Thymus (tissue), 11 donors: ENCODE results near the gene CDX2. TPM values are rescaled to one million over a fixed set of nuclear protein-coding genes. Genes with fewer than 3 reads are reported as not detected.

Source experiments
- DNase-seq, 9 donors: peaks; one replicate each; pipeline ENCODE4 v3.0.0-alpha.2; 2013; ENCODE audit warnings: low spot score in 9 of 9, low read depth in 6 of 9, missing footprints in 1 of 9
- H3K27ac ChIP-seq, 2 donors: one replicate each; pipeline ENCODE4 v1.5.1; 2013; ENCODE audit warnings: control low read depth in 1 of 2, low read depth in 1 of 2, low read length in 1 of 2, mild to moderate bottlenecking in 1 of 2, moderate library complexity in 1 of 2
- H3K27me3 ChIP-seq, 2 donors: one replicate each; pipeline ENCODE4 v1.5.1; 2013; ENCODE audit warnings: low read length in 1 of 2; ENCODE audit not compliant: control insufficient read depth in 2 of 2, insufficient read depth in 1 of 2
- H3K36me3 ChIP-seq, 2 donors: one replicate each; pipeline ENCODE4 v1.5.1; 2013; ENCODE audit warnings: low read length in 1 of 2, mild to moderate bottlenecking in 1 of 2, moderate library complexity in 1 of 2; ENCODE audit not compliant: control insufficient read depth in 2 of 2, insufficient read depth in 2 of 2
- H3K4me1 ChIP-seq, 2 donors: one replicate each; pipeline ENCODE4 v1.5.1; 2013; ENCODE audit warnings: low read length in 2 of 2; ENCODE audit not compliant: control insufficient read depth in 2 of 2, insufficient read depth in 2 of 2
- H3K4me3 ChIP-seq, 2 donors: one replicate each; pipeline ENCODE4 v1.5.1; 2013; ENCODE audit warnings: low read length in 2 of 2, control low read depth in 1 of 2, mild to moderate bottlenecking in 1 of 2
- H3K9me3 ChIP-seq, 2 donors: one replicate each; pipeline ENCODE4 v1.5.1; 2013; ENCODE audit warnings: low read length in 1 of 2, mild to moderate bottlenecking in 1 of 2; ENCODE audit not compliant: control insufficient read depth in 2 of 2, insufficient read depth in 1 of 2
- WGBS: extraction: QIAGEN DNeasy Blood & Tissue Kit; methylation state at CpG from one replicate; pipeline ENCODE4 v1.1.7; 2013; 5-methylcytosine and 5-hydroxymethylcytosine counted together
- polyA plus RNA-seq: library from polyadenylated mRNA; stranded (reverse); fragments of 200-250 nt; gene quantifications from one replicate; pipeline ENCODE4 v1.2.3, GENCODE V29; 2013
- total RNA-seq: library from RNA; stranded (reverse); fragments of 120-200 nt; gene quantifications from one replicate; pipeline ENCODE4 v1.2.4, GENCODE V29; 2013
- donor health status: healthy.

CDX2 gene
- total and polyA plus RNA-seq, 2 donors = 0.09 to 0.64 TPM

DNA sequence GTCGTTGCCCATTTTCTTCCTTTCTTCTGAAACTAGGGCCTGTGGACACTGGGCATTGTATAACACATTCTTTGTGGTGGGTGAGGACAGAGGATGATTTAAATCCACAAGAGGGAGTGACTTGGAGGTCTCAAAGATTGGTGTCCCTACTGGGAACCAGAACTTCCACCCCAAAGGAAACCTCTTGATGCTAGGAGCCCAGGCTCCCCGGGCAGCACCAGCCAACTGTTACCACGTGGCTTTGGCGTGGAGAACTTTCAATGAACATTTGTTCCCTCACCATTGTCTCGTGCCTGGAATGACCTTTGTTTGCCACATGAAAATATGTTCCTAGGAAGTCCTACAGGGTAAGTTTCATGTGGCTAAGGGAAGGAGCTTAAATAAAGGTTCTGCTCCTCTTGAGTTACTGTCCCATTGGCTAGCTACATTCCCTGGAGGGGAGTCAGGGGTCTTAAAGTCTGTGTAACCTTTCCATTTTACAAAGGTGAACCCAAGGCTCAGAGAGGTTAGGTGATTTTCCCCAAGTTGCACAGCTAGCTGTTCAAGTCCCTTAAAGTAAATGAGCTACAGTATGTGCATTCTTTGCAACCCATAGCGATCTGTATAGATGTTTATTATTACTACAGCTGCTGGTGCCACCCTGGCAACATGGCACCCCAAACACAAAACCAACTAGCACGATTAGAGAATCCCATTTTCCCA, 5.0 kb upstream of the CDX2 start:
- Histone ChIP-seq H3K9me3 (peaks cover 0 to 2% of the 10 kb centered on the region in 2 donors), H3K4me1 (no peaks in the 10 kb centered on the region), H3K36me3 (no peaks in the 10 kb centered on the region), H3K27me3 (peaks cover 95 to 100% of the 10 kb centered on the region in 2 donors), H3K27ac (no peak overlapping the region), H3K4me3 (no peak overlapping the region)
- 13% methylated on average over 7 of the region's 7 CpGs for WGBS
- no peak for DNase-seq

DNA sequence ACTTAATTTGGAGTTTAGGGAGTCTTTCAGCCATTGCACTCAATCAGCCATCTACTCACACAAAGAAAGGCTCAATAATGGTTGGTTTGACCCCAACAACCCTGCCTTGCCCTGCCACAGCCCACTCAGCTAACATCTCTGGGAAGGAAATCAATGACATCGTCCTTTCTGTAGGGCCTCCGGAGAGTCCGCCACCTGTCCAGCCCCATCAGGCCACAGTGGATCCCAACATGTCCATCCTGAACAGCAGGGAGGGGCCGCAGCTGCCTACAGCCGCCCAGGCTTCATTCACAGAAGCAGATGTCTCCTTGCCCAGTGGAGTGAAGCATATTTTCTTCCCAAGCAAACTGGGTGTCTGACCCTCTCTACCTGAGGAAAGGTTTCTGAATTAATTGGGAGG, 4.2 kb upstream of the CDX2 start:
- peaks cover 95 to 100% of the 10 kb centered on the region in 2 donors for H3K27me3 ChIP-seq
- no peak overlapping the region for H3K27ac ChIP-seq
- peaks cover 0 to 2% of the 10 kb centered on the region in 2 donors for H3K9me3 ChIP-seq
- DNase-seq = no peak
- H3K36me3 ChIP-seq = no peaks in the 10 kb centered on the region
- no peak overlapping the region for H3K4me3 ChIP-seq
- no peaks in the 10 kb centered on the region for H3K4me1 ChIP-seq
- 42% methylated on average over 5 of the region's 5 CpGs for WGBS

DNA sequence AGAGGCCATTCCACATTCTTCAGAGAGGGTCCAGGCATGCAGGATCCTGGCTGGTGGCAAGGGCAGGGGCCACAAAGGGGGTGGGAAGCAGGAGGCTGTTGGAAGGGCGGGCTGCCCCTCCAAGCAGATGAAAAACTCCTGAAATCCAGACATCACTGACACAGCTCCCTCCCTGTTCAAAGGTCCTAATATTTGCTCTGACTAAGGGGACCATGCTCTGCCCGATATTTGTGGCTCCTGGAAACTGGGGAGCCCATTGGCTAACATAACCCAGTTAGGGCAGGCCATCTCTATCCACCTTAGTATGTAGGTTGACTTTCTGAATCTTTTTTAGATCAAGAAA, 3.3 kb upstream of the CDX2 start:
- Histone ChIP-seq H3K27me3 (peaks cover 95 to 100% of the 10 kb centered on the region in 2 donors), H3K9me3 (peaks cover 0 to 2% of the 10 kb centered on the region in 2 donors), H3K27ac (no peak overlapping the region), H3K36me3 (no peaks in the 10 kb centered on the region), H3K4me3 (no peak overlapping the region), H3K4me1 (no peaks in the 10 kb centered on the region)
- 79% methylated on average over 2 of the region's 2 CpGs for WGBS
- no peak for DNase-seq

DNA sequence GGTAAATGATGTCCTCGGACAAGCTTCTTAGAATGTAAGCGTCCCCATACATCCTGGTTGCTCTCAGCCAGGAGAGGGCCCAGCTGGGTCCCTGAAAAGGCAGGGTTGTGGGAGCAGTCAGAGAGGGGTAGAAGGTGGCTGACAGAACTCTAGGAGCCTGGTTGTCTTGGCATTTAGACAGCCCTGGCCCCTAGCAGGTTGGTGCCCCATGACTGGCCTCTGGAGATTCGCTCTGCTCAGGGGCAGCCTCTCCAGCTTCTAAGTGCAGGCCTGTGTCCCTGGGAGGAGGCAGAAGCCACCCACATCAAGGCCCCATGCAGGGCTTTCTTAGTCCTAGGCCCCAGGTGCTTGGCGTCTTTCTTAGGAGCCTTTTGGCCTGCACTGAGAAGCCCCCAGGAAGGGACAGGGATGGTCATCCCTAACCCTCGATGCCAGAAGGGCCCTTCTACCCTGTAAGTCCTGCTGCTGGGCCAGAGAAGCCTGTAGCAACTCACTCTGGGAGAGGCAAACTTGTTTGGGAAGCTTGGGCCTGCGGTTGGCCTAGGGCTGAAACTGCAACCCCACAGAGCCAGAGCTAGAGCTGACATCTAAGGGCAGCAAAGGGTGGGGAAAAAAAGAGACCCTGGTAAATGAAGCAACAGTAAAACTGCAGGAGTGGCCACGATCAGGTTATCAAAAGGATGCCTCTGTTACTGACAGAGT, 2.8 kb upstream of the CDX2 start:
- DNase-seq = no peak
- H3K36me3 ChIP-seq = no peaks in the 10 kb centered on the region
- no peaks in the 10 kb centered on the region for H3K4me1 ChIP-seq
- peaks cover 0 to 2% of the 10 kb centered on the region in 2 donors for H3K9me3 ChIP-seq
- WGBS = 70% methylated on average over 7 of the region's 7 CpGs
- no peak overlapping the region for H3K27ac ChIP-seq
- H3K27me3 ChIP-seq = peaks cover 95 to 100% of the 10 kb centered on the region in 2 donors
- no peak overlapping the region for H3K4me3 ChIP-seq

DNA sequence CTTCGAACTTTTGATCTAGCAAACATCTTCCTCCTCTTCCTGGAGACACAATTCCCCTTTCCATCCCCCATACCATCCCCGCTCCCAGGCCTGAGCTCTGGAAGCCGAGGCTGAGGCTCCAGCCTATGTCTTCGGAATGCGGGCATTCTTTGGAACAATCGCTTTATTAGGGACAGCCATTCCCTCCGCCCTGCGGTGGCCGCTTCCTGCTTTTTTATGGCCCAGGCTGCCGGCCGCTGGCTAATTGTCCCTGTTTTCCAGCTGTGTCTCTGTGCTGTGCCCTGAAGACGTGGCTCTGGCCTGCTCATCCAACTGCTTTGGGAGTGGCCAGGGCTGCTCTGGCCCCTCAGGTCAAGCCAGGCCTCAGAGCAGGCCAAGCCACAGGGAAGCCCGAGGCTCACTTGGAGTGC, 2.1 kb upstream of the CDX2 start:
- no peak for DNase-seq
- Histone ChIP-seq H3K27me3 (peaks cover 95 to 100% of the 10 kb centered on the region in 2 donors), H3K36me3 (no peaks in the 10 kb centered on the region), H3K27ac (no peak overlapping the region), H3K4me1 (no peaks in the 10 kb centered on the region), H3K4me3 (no peak overlapping the region), H3K9me3 (peaks cover 0 to 2% of the 10 kb centered on the region in 2 donors)
- WGBS = 33% methylated on average over 13 of the region's 13 CpGs

DNA sequence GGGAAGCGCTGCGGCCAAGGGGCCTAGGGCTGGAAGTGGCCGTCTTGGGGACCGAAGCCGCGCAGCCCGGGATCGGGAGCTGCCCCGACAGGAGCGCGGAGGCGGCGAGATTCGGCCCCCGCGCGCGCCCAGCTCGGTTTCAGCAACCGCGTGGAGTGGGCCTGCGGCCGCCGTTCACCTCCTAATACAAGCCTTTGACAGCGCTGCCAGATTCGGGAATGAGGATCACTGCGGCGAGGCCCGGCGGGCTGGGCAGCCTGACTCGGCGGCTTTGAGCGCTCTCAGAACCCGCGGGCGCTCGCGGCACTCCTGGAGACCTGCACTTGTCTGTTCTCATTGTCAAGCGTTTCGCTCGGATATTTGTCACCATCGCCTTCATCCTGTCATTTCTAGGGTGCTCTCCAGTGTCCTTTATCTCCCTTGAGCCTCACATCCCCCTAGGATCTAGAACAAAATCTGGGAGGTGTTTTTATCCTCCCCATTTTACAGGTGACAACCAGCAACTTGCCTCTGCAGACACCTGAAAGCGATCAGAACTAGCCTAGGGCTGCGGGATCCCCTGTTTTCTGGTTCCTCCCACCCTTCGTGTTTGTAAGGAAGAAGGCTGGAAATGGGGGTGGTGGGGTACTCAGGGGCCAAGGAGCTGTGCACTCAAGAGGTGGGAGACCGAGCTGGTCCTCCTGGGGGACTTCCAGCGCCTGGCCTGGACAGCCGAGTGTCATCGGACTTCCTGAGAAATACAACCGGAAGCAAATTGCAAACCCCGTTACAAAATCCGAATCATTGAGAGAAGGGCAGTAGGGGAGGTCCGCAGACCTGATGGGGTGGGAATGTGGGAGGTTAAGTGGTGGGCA, 1.5 kb upstream of the CDX2 start:
- H3K27ac ChIP-seq = no peak overlapping the region
- DNase-seq = no peak
- peaks cover 95 to 100% of the 10 kb centered on the region in 2 donors for H3K27me3 ChIP-seq
- H3K9me3 ChIP-seq = peaks cover 0 to 1% of the 10 kb centered on the region in 2 donors
- H3K4me1 ChIP-seq = no peaks in the 10 kb centered on the region
- 6% methylated on average over 53 of the region's 53 CpGs for WGBS
- no peaks in the 10 kb centered on the region for H3K36me3 ChIP-seq
- H3K4me3 ChIP-seq = no peak overlapping the region

DNA sequence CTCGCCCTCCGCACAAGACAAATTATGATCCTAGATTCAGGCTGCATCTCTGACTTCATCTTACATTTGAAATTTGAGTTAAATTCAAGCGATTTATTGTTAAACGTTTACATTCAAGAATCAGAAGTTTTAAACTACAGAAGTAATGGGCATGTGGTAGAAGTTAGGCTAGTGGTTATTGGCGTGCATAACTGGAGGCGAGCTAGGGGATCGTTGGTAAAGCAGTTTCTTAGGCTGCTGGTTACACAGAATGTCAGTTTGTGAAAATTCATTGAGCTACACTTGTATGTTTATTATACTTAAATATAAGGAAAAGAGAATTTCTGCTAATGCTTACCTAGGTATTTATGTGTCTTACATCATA, 733 bp upstream of the CDX2 start:
- WGBS = 22% methylated on average over 7 of the region's 7 CpGs
- Histone ChIP-seq H3K36me3 (no peaks in the 10 kb centered on the region), H3K27ac (no peak overlapping the region), H3K27me3 (peaks cover 95 to 100% of the 10 kb centered on the region in 2 donors), H3K4me3 (no peak overlapping the region), H3K9me3 (no peaks in the 10 kb centered on the region), H3K4me1 (no peaks in the 10 kb centered on the region)
- DNase-seq = no peak

DNA sequence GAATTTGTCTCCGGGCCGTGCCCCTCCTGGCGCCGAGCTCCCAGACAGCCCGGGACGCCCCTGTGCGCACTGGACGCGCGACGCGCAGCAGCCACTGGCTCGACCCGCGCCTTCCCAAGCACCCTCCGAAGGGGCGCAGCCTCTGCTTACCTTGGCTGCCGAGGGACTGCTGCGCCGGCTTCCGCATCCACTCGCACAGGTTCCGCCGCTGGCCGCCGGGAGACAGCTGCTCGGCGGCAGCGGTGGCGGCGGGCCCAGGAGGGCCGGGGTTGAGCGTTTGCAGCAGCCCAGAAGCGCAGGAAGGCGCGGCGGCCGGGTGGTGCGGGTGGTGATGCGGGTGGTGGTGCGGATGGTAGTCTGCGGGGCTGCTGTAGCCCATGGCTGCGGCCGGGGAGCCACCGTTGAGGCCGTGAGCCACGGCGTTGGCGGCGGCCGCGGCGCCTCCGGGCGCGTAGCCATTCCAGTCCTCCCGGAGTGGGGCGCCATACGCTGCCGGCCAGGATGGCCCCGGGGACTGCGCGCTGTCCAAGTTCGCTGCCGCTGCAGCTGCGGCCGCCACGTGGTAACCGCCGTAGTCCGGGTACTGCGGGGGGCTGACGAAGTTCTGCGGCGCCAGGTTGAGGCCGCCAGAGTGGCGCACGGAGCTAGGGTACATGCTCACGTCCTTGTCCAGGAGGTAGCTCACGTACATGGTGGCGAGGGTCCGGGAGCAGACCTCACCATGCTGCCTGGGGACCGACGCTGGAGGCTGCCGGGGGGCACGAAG, 616 bp downstream of the CDX2 start:
- no peaks in the 10 kb centered on the region for H3K36me3 ChIP-seq
- H3K9me3 ChIP-seq = no peaks in the 10 kb centered on the region
- H3K27ac ChIP-seq = no peak overlapping the region
- DNase-seq = no peak
- no peaks in the 10 kb centered on the region for H3K4me1 ChIP-seq
- peaks cover 89 to 100% of the 10 kb centered on the region in 2 donors for H3K27me3 ChIP-seq
- 3% methylated on average over 86 of the region's 86 CpGs for WGBS
- no peak overlapping the region for H3K4me3 ChIP-seq
